NK-92 (cell line): ENCODE measurements around the gene LCE1E.

ENCODE experiments used
- DNase-seq: peaks from one replicate; lab custom pipeline; 2025; ENCODE audit not compliant: unreplicated experiment; lab: John Stamatoyannopoulos, UW

The LCE1E gene

GRCh38 chr1:152786077-152786476 is at the start of gene LCE1E:
LCE1E (plus strand) TSS chr1:152786257; CDS start chr1:152787300, 1,043 bp downstream.
- no peak for DNase-seq

- no peak for DNase-seq
Observed at GRCh38 chr1:152737997-152738396, 48.1 kb upstream of the LCE1E start.

GRCh38 chr1:152739841-152740240 is 46.2 kb upstream of the LCE1E start:
- no peak for DNase-seq

- no peak for DNase-seq
Observed at GRCh38 chr1:152741656-152742055, 44.4 kb upstream of the LCE1E start.

- no peak for DNase-seq
Observed at GRCh38 chr1:152743371-152744145, 42.5 kb upstream of the LCE1E start.

GRCh38 chr1:152745289-152745704 is 40.8 kb upstream of the LCE1E start:
- DNase-seq: no peak

GRCh38 chr1:152745765-152746444 is 40.2 kb upstream of the LCE1E start:
- no peak for DNase-seq

- no peak for DNase-seq
Observed at GRCh38 chr1:152747831-152748230, 38.2 kb upstream of the LCE1E start.

GRCh38 chr1:152752225-152752624 is 33.8 kb upstream of the LCE1E start:
- no peak for DNase-seq

GRCh38 chr1:152753586-152753985 is 32.5 kb upstream of the LCE1E start:
- DNase-seq: no peak

- no peak for DNase-seq
Observed at GRCh38 chr1:152756872-152757271, 29.2 kb upstream of the LCE1E start.

- DNase-seq: no peak
Observed at GRCh38 chr1:152757747-152758146, 28.3 kb upstream of the LCE1E start, which contains the start of gene KPRP. KPRP (plus strand) TSS chr1:152758025; CDS start chr1:152759589, 1,564 bp downstream.

GRCh38 chr1:152758636-152759035 is 27.4 kb upstream of the LCE1E start:
- no peak for DNase-seq

GRCh38 chr1:152759453-152760173 is 26.4 kb upstream of the LCE1E start:
- no peak for DNase-seq

GRCh38 chr1:152760551-152761190 is 25.4 kb upstream of the LCE1E start:
- no peak for DNase-seq

- DNase-seq: no peak
Observed at GRCh38 chr1:152761609-152762213, 24.3 kb upstream of the LCE1E start.

GRCh38 chr1:152768847-152769533 is 17.1 kb upstream of the LCE1E start:
- DNase-seq: no peak

GRCh38 chr1:152770411-152770810 is 15.6 kb upstream of the LCE1E start:
- DNase-seq: no peak

- no peak for DNase-seq
Observed at GRCh38 chr1:152774875-152775274, 11.2 kb upstream of the LCE1E start, which contains the start of gene LCE1F. LCE1F (plus strand) TSS chr1:152775140; CDS start chr1:152776372, 1,232 bp downstream.

GRCh38 chr1:152776361-152776760 is 9.7 kb upstream of the LCE1E start:
- no peak for DNase-seq
